Activated gamma-delta T cell (primary cell): ENCODE data around the gene DYNLT1.
A peak's percentile ranks its signal among the peaks of the same experiment; 100 is the strongest.
"Not testable (repeated sequence)": the region's sequence is repeated elsewhere in the genome, so short reads cannot be mapped to it uniquely, and the experiment has no call there.

Source experiments
- DNase-seq: peaks from one replicate; lab custom pipeline; 2025; lab: John Stamatoyannopoulos, UW

Gene DYNLT1

DNA sequence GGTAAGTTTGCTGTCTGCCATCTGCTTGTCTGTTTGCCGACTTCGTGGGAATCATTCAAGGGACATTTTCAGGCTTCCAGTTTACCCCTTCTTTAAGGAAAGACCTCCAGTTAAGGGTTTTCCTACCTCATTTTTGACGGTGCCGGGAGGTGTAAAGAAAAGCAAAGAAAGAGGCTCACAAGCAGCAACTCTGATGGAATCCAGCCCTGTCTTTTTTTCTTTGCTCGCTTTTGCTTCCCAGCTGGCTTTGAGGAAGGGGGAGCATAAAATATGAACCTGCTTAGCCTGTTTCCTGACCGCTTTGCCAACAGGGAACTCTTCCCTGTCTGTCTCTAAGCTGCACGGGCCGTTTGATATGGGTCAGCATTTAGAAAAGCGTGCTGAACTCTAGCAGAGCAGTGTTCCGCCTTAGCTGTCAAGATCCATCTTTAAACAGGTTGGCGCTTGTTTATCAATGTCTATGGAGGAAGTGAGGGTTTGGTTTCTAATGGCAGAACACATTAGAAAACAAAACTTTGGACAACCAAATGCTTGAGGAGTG lies 19.2 kb upstream of the DYNLT1 start:
- DNase-seq = no peak

DNA sequence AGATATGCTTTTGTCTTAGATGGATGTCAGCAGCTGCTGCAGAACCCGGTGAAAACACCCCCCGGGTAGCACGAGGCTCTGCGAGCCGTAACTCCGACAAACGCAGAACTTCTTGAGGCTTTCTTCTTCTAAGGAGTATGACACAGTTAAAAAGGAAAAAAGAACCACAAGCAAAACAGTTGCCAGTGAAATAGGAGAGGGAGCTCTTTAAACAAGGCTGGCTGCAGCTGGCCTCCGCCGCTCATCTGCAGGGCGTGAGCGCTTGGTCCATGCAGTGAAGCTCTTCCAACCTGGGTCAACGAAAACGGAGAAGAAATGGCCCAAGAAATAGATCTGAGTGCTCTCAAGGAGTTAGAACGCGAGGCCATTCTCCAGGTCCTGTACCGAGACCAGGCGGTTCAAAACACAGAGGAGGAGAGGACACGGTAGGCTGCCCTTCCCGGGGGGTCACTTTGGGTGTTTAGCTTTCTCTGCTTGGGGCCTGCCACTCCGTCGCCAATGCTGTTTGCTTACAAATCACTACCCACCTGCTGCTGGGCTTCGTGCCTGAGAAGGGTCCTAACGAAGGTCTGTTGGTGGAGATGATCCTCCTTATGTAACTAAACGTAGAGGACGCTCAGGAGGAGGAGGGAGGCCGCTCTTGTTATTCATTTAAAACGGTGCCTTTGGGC lies 18.5 kb upstream of the DYNLT1 start:
- DNase-seq = no peak

DNA sequence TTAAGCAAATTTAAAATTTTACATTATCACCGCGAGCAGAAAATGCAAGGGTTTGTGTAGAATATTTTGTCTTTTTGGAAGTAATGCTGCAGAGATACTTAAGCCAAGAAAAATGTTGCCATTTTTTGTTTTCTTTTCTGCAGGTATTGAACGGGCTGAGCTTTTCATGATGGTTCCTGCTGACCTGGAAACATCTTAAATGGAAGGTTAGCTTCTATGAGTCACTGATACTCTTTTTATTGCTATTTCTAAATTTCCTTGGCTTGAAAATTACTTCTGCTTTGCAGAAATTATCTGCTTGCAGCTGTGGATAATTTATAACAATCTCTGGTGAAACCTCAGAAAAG lies 18.0 kb upstream of the DYNLT1 start:
- DNase-seq = no peak

DNA sequence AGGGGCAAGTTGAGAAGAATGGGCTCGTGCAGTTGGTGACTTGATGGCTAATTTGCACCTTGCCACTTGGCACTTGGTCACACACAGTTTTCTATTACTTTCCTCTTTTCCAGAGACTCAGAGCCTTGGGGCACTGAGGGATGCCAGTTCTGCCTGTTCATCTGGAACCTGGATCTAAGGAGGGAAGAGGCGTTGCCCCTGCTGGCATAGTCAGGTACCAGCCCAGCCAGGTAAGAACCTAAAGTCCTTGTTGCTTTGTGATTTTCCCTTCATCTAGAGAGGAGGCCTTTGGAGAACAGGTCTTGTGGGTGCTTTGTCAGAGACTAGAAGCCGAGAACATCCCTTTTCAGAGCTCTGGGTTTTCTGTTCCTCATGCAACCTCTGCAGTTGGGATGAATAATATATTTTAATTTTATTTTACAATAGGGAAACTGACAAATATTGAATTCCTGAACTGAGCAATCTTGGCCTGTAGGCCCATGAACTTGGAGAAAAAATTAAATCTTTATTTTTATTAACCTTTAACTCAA lies 16.7 kb upstream of the DYNLT1 start:
- DNase-seq = no peak

DNA sequence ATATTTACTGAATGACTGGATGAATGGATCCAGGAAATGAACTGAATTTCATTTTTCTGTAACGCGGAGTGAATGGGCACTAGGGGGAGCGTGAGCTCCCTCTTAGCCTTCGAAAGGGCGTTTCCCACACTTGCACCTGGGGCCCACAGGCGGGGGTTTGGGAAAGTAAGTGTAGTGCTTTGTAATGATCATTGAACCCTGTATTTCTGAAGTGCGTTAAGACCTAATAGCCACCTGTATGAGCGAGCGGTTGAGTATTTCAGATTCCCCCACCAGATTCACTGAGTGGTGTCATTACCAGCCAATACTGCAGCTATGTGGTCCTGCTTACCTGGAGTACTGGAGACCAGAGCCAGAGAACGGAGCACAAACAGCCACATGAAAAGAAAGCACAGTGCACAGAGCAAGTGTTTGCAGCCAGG lies 15.8 kb upstream of the DYNLT1 start:
- DNase-seq = no peak

DNA sequence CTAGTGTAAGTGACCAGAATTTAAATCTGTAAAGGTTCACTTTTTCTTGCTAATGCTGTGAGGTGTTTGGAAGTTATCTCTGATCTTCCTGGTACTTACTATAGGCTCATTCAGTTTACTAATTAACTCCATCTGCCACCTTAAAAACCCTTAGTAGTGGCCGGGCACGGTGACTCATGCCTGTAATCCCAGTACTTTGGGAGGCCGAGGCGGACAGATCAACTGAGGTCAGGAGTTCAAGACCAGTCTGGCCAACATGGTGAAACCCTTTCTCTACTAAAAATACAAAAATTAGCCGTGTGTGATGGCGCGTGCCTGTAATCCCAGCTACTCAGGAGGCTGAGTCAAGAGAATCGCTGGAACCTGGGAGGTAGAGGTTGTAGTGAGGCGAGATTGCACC lies 12.4 kb upstream of the DYNLT1 start:
- DNase-seq = not testable (repeated sequence)

DNA sequence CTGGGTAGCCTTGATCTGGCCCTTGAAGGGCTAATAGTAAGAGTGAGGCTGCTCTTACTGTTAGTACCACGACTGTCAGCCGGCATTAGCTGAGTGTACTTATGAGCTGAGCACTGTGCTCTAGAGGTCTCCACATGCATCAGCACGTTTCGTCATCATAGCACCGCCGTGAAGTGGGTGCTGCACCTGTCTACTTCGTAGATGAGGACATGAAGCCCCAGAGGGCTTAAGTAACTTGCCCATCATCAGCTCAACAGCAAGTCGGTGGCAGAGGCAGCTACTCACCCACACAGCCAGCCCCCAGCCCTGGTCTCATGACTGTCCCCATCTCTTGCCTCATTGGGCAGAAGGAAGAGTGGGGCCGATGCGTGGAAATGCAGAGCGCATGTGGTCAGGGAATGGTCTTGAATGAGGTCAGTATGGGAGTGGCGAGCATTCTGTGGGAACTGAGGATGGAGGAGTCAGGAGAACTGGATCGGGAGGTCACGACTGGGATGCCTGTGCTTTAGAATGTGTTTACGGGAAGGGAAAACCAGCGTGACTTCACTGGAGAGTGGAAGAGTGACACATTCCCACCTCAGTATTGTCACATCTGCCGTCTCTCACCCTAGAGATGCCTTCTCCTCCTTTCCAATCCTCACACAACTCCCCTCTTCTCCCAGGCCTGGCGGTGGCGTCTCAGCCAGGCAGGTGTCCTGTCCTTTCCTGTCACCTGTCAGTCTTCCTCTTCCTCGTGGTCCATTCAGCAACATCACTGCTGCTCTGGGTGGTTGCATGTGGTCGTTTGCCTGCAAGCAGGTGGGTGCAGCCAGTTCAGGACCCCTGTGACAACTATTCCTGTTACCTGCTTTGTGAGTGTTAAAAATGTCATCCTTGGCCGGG lies 11.3 kb upstream of the DYNLT1 start:
- DNase-seq = no peak

DNA sequence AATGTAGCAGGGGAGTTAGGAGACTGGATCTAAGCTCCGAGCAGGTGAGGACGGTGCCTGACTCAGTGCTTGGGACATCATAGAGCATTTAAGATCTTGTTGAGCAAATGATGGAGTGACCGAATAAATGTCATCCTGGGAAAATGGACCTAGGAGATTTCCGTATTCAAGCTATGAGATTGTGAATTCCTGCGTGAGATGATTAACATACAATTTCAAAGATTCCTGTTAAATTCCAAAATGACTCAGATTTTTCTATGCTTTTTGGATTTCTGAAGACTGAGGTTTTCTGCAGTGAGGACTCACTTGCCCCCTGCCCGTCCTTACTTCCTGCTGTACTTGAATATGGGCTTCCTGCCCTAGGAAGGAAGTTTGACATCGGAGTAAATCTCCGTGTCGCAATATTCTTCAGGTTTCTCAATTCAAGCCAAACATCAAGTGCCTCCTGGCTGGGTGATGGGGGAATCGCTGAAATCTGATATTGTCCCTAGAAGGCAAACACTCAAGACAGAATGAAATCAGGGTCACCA lies 10.5 kb upstream of the DYNLT1 start:
- no peak for DNase-seq

DNA sequence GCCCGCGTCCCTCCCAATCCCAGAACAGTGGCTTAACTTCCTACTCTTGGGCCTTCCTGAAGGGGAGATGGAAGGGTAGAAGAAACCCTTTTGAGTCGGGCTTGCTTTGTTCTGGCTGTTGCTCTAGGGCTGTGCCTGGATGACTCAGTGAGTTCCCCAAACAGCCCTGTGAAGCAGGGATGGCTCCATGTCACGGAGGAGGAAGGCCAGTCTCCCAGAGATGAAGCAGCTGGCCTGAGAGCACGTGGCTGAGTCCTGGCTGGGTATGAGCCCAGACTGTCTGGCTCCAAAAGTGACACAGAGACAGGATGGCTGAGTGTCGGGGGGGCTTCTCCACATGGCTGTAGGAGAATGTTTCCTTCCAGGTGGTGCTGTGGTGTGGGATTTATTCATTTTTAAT lies 10.0 kb upstream of the DYNLT1 start:
- no peak for DNase-seq

DNA sequence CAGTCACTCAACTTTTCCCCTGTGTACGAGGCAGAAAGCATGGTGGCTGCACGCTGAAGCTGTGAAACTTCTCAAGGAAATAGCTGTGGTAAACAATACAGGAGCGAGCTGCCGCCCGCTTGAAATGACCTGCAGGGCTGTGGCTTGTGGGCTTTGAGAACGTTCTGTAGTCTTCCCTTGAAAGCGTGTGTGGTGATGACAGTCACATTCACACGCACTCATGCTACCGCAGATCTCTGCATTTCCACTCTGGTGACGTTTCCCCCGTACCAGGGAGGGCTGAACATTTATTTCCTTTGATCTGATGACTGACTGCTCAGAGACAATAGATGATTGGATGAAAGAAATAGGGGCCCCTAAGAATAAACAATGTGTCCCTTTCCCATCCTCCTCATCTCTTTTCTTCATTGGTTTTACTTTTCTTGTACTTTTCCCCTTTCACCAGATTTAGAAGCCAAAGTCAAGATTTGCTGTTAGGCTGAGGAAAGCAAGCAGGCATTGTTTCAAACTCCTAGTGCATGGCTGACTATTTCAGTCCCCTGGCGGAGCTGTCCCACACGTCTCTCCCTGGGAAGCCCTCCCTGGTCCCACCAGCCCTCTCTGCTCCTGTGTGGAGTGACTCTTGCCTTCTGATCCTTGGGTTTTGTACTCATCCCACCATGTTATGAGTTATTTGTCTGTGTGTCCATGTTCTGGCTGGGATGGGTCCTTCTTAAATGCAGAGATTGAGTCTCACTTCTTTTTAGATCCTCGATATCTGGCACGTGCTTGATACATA lies 9.2 kb upstream of the DYNLT1 start:
- peak; percentile 22 for DNase-seq

DNA sequence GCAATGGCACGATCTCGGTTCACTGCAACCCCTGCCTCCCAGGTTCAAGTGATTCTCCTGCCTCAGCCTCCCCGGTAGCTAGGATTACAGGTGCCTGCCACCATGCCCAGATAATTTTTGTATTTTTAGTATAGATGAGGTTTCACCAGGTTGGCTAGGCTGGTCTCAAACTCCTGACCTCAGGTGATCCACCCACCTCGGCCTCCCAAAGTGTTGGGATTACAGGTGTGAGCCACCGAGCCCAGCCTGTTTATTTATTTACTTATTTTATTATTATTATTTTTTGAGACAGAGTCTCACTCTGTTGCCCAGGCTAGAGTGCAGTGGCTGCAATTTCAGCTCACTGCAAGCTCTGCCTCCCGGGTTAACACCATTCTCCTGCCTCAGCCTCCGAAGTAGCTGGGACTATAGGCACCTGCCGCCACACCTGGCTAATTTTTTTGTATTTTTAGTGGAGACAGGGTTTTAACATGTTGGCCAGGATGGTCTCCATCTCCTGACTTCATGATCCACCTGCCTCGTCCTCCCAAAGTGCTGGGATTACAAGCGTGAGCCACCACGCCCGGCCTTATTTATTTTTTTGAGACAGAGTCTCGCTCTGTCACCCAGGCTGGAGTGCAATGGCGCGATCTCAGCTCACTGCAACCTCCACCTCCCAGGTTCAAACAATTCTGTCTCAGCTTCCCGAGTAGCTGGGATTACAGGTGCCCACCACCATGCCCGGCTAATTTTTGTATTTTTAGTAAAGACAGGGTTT lies 7.6 kb upstream of the DYNLT1 start:
- not testable (repeated sequence) for DNase-seq

DNA sequence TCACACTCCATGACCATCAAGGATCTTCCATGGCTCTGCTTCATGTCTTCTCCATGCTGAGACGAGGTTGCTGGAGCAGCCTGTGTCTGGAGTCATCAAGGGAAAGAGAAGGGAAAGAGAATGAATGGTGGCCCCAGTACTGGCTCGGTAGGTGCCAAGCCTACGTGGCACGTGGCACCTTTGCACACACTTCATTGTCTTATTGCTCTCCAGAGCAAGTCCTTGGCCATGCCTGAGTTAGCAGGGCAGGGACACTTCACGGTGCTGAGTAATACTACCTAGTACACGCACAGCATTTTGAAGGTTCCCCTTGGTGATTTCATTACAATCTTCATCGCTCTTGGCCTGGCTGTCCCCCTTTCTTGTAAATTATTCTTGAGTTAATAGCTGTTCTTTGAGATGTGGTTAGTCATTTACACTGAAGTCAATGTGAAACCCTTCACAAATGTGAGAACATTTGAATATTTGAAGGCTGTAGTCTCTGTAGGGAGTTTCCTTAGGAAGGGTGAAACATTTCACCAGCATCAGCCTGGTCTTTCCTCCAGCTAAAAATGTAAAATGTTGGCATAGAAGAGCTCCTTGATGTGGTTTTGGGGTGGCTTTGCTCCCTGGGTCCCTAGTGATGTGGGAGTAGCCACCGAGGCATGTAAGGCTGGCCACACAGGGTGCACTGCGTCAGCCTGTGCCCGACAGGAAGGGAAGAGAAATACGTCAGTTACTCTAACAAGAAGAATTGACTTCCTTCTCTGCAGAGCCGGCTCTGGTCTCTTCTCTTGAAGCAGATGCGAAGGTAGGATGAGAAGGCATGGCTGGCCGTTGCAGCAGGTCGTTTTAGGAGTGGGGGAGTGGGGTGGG lies 5.0 kb upstream of the DYNLT1 start, which contains the start of gene SYTL3:
SYTL3 (plus strand) TSS at position 766 of the 855 bp plus-strand sequence. CDS start 13,215 bp downstream, outside the sequence.
- peak; percentile 47 for DNase-seq

DNA sequence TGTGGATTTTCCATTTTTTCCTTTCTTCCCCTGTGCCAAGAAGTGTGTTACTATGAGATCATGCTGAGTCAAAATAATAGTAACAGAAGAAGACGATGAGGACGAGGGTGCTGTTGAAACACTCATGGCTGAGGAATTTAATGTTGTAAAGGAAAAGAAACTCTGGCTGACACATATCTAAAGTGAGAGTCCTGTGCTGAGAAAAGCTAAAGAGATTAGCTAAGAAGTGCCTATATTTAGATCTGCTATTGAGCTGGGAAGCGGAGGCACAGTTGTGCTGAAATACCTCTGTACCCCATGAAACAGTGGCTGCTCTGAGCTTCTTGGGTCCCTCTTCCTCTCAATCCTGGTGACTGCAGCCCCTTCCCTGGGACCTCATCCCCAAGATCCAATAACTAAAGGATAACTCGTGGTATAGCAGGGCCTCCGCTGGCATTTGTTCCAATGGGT lies 4.2 kb upstream of the DYNLT1 start:
- DNase-seq = no peak

DNA sequence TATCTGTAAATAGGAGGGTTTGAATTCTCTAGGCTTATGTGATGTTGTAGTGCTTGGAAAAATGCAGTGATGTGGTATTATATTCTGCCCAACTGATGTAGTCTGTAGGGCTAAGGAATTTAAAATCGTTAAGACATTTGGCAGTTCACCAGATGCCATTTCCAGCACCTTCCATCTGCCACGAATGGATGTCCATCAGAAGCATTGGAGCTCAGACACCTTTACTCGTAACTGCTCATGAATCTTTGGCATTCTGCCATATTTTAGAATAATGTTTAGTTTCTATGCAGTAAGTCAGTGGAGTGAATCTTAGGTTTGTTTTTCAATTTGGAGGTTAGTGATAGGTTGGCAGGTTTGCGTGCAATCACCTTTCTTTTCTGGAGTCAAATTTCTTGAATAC lies 3.0 kb upstream of the DYNLT1 start:
- DNase-seq = no peak

DNA sequence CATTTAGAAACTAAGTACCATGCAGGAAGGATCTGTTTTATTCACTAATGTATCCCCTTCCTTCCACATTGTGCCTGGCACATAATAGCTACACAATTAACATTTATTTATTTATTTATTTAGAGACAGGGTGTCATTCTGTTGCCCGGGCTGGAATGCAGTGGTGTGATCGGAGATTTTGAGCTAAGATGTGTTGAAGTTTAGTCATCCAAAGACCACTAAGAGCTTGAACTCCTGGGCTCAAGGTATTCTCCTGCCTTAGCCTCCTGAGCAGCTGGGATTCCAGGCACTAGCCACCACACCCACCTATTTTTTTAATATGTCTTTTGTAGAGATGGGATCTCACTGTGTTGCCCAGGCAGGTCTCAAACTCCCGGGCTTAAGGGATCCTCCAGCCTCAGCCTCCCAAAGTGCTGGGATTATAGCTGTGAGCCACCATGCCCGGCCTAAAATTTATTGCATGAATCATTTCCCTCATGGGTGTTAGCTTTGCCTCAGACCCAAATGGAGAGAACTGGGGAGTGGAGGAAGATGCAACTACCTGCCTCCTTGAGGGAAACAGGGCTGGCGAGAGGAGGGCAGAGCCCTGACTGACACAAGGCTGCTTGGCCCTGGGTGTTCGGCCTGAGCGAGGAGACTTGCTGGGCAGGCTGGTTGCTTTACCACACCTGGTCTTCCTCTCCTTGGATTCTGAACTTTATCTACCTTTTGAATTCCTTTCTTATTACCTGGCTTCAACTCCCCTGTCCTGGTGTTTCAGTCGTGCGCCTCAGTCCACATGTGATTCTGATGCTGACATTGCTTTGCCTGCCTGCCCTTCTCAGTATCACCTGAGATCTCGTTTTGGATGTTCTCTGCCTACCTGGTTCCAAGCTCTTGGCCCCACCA lies 1.7 kb upstream of the DYNLT1 start:
- no peak for DNase-seq

DNA sequence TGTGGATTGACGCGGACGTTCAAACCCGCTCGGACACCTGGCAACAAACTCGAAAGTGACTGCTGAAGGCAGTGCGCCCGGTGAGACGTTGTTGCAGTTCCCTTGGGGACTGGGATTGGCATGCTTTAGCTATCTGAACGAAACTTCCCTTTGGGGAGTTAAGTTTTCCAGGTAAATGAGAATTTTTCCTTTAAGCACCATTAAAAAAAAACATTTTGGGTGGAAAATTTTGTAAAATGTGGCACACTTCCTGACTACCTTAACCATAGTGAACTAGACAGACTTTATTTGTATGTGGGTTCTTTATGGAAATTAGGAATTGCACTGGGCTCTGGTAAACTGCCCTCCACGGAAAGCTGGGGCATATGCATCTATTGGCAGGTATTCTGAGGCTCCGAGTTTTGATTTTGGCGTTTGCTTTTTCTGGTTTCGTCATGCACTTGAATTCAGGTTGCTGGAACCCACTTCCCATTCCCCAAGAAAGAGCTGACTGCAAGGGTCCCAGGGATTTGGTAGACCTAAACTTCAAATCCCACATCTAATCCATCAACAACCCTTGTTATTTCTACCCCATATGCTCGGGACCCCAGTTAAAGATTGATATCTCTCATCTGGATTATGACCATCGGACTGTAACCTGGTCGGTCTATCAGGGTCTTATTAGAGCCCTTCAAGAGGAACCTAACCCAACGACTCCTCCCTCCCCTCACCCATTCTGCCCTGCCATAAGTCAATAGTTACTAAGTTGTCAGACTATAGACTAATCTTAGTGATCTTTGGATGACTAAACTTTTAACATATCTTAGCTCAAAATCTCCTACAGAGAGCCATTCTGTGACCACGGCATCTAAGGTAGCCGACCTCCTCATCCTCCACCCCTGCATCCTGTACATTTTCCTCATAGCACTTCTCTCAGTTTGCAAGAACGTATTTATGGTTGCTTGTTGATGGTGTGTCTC lies 800 bp upstream of the DYNLT1 start:
- no peak for DNase-seq

DNA sequence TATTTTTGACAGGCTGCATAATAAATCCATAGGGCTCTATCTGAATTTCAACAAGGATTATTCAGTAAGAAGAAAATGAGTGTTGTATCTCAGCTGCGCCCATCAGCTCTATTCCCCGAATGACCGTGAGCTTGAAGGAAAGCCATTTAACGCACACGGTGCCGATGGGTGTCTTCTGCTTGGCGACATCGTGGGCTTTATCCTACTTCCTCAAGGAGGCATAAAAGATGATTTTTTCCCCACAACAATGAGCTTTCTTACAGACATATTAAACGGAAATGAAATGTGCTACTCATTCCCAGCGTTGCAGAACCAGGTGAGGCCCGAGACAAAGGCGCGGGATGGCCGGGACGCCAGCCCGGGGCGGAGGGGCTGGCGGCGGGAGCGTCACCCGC lies 710 bp downstream of the DYNLT1 start:
- DNase-seq = no peak

DNA sequence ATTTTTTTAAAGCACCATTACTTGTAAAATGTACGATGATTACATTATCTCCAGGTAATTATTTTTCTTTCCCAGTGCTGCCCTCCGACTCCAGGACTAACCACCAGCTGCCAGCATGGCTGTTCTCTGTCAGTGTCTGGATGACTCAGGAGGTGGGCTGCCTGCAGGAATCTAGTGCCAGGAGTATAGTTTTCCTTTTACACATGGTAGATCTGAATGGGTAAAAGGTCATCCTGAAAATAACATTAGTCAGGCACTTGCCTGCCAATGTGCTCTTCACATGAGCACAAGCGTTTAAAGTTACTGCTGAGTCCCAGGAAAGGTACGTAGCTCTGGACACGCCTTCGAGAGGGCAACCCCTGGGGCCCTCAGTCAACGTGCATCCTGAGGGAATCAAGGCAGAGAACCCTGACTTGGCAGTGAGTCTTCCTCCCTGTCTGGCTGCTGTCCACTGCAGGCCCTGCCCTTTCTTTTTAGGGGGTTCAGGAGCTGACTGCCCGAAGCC lies 2.4 kb downstream of the DYNLT1 start:
- no peak for DNase-seq
